HG02885 (cell line): ENCODE measurements around the gene CCDC88C.
"Not testable (repeated sequence)": the region's sequence is repeated elsewhere in the genome, so short reads cannot be mapped to it uniquely, and the experiment has no call there.

Experiments
- ATAC-seq: cut with Tn5 transposase; IDR thresholded peaks from one replicate; pipeline ENCODE4 v1.9.1; 2021; ENCODE audit warnings: mild to moderate bottlenecking; ENCODE audit not compliant: unreplicated experiment, poor library complexity

Gene CCDC88C

GRCh38 chr14:91417120-91417982, at the start of gene CCDC88C:
Gene CCDC88C, minus strand, starts transcription at chr14:91417820. Its CDS starts 130 bp downstream, at chr14:91417690.
- peak; percentile 61 for ATAC-seq

- ATAC-seq, result no peak
These were observed 48.6 kb upstream of the CCDC88C start for GRCh38 chr14:91466192-91466591.

- ATAC-seq, result no peak
These were observed 47.1 kb upstream of the CCDC88C start for GRCh38 chr14:91464615-91465205.

- ATAC-seq, result no peak
These were observed 41.0 kb upstream of the CCDC88C start for GRCh38 chr14:91458612-91459011.

GRCh38 chr14:91456283-91456682, 38.7 kb upstream of the CCDC88C start:
- no peak for ATAC-seq

- no peak for ATAC-seq
These were observed 37.0 kb upstream of the CCDC88C start for GRCh38 chr14:91454580-91454979.

- no peak for ATAC-seq
These were observed 36.5 kb upstream of the CCDC88C start for GRCh38 chr14:91454155-91454554.

- no peak for ATAC-seq
These were observed 36.1 kb upstream of the CCDC88C start for GRCh38 chr14:91453744-91454143.

GRCh38 chr14:91444335-91445020, 26.9 kb upstream of the CCDC88C start:
- no peak for ATAC-seq

- ATAC-seq, result no peak
These were observed 21.7 kb upstream of the CCDC88C start for GRCh38 chr14:91439345-91439744.

GRCh38 chr14:91438845-91439244, 21.2 kb upstream of the CCDC88C start:
- no peak for ATAC-seq

- ATAC-seq, result not testable (repeated sequence)
These were observed 18.6 kb upstream of the CCDC88C start for GRCh38 chr14:91436266-91436665.

GRCh38 chr14:91429385-91429784, 11.8 kb upstream of the CCDC88C start:
- ATAC-seq, result no peak

GRCh38 chr14:91428931-91429330, 11.3 kb upstream of the CCDC88C start:
- not testable (repeated sequence) for ATAC-seq

GRCh38 chr14:91425531-91425944, 7.9 kb upstream of the CCDC88C start:
- not testable (repeated sequence) for ATAC-seq

GRCh38 chr14:91424813-91425530, 7.4 kb upstream of the CCDC88C start:
- no peak for ATAC-seq

- ATAC-seq, result no peak
These were observed 3.1 kb upstream of the CCDC88C start for GRCh38 chr14:91420686-91421085.

- no peak for ATAC-seq
These were observed 1.8 kb upstream of the CCDC88C start for GRCh38 chr14:91419451-91419850.

- no peak for ATAC-seq
These were observed 1.4 kb upstream of the CCDC88C start for GRCh38 chr14:91419044-91419397.

GRCh38 chr14:91418387-91419043, 895 bp upstream of the CCDC88C start:
- peak; percentile 32 for ATAC-seq
